ENCODE measurements around the gene POLR3GL.
A peak's percentile ranks its signal among the peaks of the same experiment; 100 is the strongest.
"Not testable (repeated sequence)": the region's sequence is repeated elsewhere in the genome, so short reads cannot be mapped to it uniquely, and the experiment has no call there.

POLR3GL gene

GRCh38 chr1:145964328-145965118, at the start of gene POLR3GL, which contains the start of gene ANKRD34A:
POLR3GL (plus strand) TSS chr1:145964690; CDS start chr1:145974866, 10,176 bp downstream.
ANKRD34A (minus strand) TSS chr1:145964575; CDS start chr1:145961759, 2,816 bp downstream.
- peak within 1 kb of the TSS; percentile 96 for H3K27ac ChIP-seq (ENCODE audit: low read depth, low read length)
- H3K27me3 ChIP-seq (ENCODE audit: control insufficient read depth in 1 of 2, insufficient read depth in 2 of 2, low read length in 2 of 2), result no peaks in the 10 kb centered on the region
- H3K4me3 ChIP-seq (ENCODE audit: low read depth in 1 of 2, low read length in 2 of 2), result peak within 1 kb of the TSS; percentile 34 to 89
- peak within 1 kb of the TSS; percentile 83 for H3K9ac ChIP-seq (ENCODE audit: low read length)
- H3K36me3 ChIP-seq (ENCODE audit: insufficient read depth, low read length), result no peaks in the 10 kb centered on the region
- H3K9me3 ChIP-seq (ENCODE audit: low read length), result no peaks in the 10 kb centered on the region
- H3K4me1 ChIP-seq (ENCODE audit: insufficient read depth, low read length), result peaks cover 28% of the 10 kb centered on the region

- Histone ChIP-seq H3K36me3 (ENCODE audit: insufficient read depth, low read length) (peaks cover 32% of the 10 kb centered on the region), H3K4me1 (ENCODE audit: insufficient read depth, low read length) (peaks cover 18% of the 10 kb centered on the region), H3K27ac (ENCODE audit: low read depth, low read length) (no peak overlapping the region), H3K4me3 (ENCODE audit: low read depth in 1 of 2, low read length in 2 of 2) (no peak overlapping the region), H3K27me3 (ENCODE audit: control insufficient read depth in 1 of 2, insufficient read depth in 2 of 2, low read length in 2 of 2) (no peaks in the 10 kb centered on the region), H3K9me3 (ENCODE audit: low read length) (no peaks in the 10 kb centered on the region), H3K9ac (ENCODE audit: low read length) (no peak overlapping the region)
Observed at GRCh38 chr1:145916745-145917144, 47.7 kb upstream of the POLR3GL start.

GRCh38 chr1:145917595-145917994, 46.9 kb upstream of the POLR3GL start:
- H3K4me3 ChIP-seq (ENCODE audit: low read depth in 1 of 2, low read length in 2 of 2), result peak overlapping the region; percentile 78 to 97
- H3K9me3 ChIP-seq (ENCODE audit: low read length), result no peaks in the 10 kb centered on the region
- peak overlapping the region; percentile 98 for H3K9ac ChIP-seq (ENCODE audit: low read length)
- H3K4me1 ChIP-seq (ENCODE audit: insufficient read depth, low read length), result peaks cover 18% of the 10 kb centered on the region
- H3K27ac ChIP-seq (ENCODE audit: low read depth, low read length), result peak overlapping the region; percentile 92
- peaks cover 27% of the 10 kb centered on the region for H3K36me3 ChIP-seq (ENCODE audit: insufficient read depth, low read length)
- H3K27me3 ChIP-seq (ENCODE audit: control insufficient read depth in 1 of 2, insufficient read depth in 2 of 2, low read length in 2 of 2), result no peaks in the 10 kb centered on the region

- peak within 1 kb of the TSS; percentile 78 to 97 for H3K4me3 ChIP-seq (ENCODE audit: low read depth in 1 of 2, low read length in 2 of 2)
- H3K9ac ChIP-seq (ENCODE audit: low read length), result peak within 1 kb of the TSS; percentile 98
- peaks cover 25% of the 10 kb centered on the region for H3K36me3 ChIP-seq (ENCODE audit: insufficient read depth, low read length)
- no peaks in the 10 kb centered on the region for H3K9me3 ChIP-seq (ENCODE audit: low read length)
- H3K27ac ChIP-seq (ENCODE audit: low read depth, low read length), result peak within 1 kb of the TSS; percentile 92
- no peaks in the 10 kb centered on the region for H3K27me3 ChIP-seq (ENCODE audit: control insufficient read depth in 1 of 2, insufficient read depth in 2 of 2, low read length in 2 of 2)
- H3K4me1 ChIP-seq (ENCODE audit: insufficient read depth, low read length), result peaks cover 18% of the 10 kb centered on the region
Observed at GRCh38 chr1:145918144-145918991, 46.1 kb upstream of the POLR3GL start, which contains the start of gene PEX11B. PEX11B (minus strand) TSS chr1:145918717; CDS start chr1:145918688, 29 bp downstream.

GRCh38 chr1:145918992-145919939, 45.2 kb upstream of the POLR3GL start:
- Histone ChIP-seq H3K27me3 (ENCODE audit: control insufficient read depth in 1 of 2, insufficient read depth in 2 of 2, low read length in 2 of 2) (no peaks in the 10 kb centered on the region), H3K4me1 (ENCODE audit: insufficient read depth, low read length) (peaks cover 18% of the 10 kb centered on the region), H3K9ac (ENCODE audit: low read length) (peak overlapping the region; percentile 98), H3K9me3 (ENCODE audit: low read length) (no peaks in the 10 kb centered on the region), H3K36me3 (ENCODE audit: insufficient read depth, low read length) (peaks cover 18% of the 10 kb centered on the region), H3K4me3 (ENCODE audit: low read depth in 1 of 2, low read length in 2 of 2) (peak overlapping the region; percentile 78 to 97), H3K27ac (ENCODE audit: low read depth, low read length) (peak overlapping the region; percentile 92)

GRCh38 chr1:145920297-145920696, 44.2 kb upstream of the POLR3GL start:
- not testable (repeated sequence) for H3K9ac ChIP-seq (ENCODE audit: low read length); H3K27me3 ChIP-seq (ENCODE audit: control insufficient read depth in 1 of 2, insufficient read depth in 2 of 2, low read length in 2 of 2); H3K4me3 ChIP-seq (ENCODE audit: low read depth in 1 of 2, low read length in 2 of 2); H3K27ac ChIP-seq (ENCODE audit: low read depth, low read length); H3K9me3 ChIP-seq (ENCODE audit: low read length)
- H3K36me3 ChIP-seq (ENCODE audit: insufficient read depth, low read length), result peaks cover 10% of the 10 kb centered on the region
- peaks cover 18% of the 10 kb centered on the region for H3K4me1 ChIP-seq (ENCODE audit: insufficient read depth, low read length)

GRCh38 chr1:145922266-145922665, 42.2 kb upstream of the POLR3GL start:
- Histone ChIP-seq H3K27me3 (ENCODE audit: control insufficient read depth in 1 of 2, insufficient read depth in 2 of 2, low read length in 2 of 2) (no peaks in the 10 kb centered on the region), H3K9ac (ENCODE audit: low read length) (no peak overlapping the region), H3K4me1 (ENCODE audit: insufficient read depth, low read length) (peaks cover 28% of the 10 kb centered on the region), H3K36me3 (ENCODE audit: insufficient read depth, low read length) (peaks cover 8% of the 10 kb centered on the region), H3K9me3 (ENCODE audit: low read length) (no peaks in the 10 kb centered on the region), H3K4me3 (ENCODE audit: low read depth in 1 of 2, low read length in 2 of 2) (no peak overlapping the region), H3K27ac (ENCODE audit: low read depth, low read length) (no peak overlapping the region)

- Histone ChIP-seq H3K27ac (ENCODE audit: low read depth, low read length) (peak overlapping the region; percentile 91), H3K9me3 (ENCODE audit: low read length) (no peaks in the 10 kb centered on the region), H3K36me3 (ENCODE audit: insufficient read depth, low read length) (peaks cover 8% of the 10 kb centered on the region), H3K9ac (ENCODE audit: low read length) (peak overlapping the region; percentile 78), H3K4me1 (ENCODE audit: insufficient read depth, low read length) (peaks cover 16% of the 10 kb centered on the region), H3K4me3 (ENCODE audit: low read depth in 1 of 2, low read length in 2 of 2) (peak overlapping the region; percentile 75 to 94), H3K27me3 (ENCODE audit: control insufficient read depth in 1 of 2, insufficient read depth in 2 of 2, low read length in 2 of 2) (no peaks in the 10 kb centered on the region)
Observed at GRCh38 chr1:145926686-145927062, 37.8 kb upstream of the POLR3GL start.

GRCh38 chr1:145927063-145927886, 37.2 kb upstream of the POLR3GL start, which contains the start of gene RBM8A:
RBM8A (minus strand) TSS chr1:145927484; CDS start chr1:145927426, 58 bp downstream.
- H3K27ac ChIP-seq (ENCODE audit: low read depth, low read length), result peak within 1 kb of the TSS; percentile 91
- peaks cover 16% of the 10 kb centered on the region for H3K4me1 ChIP-seq (ENCODE audit: insufficient read depth, low read length)
- H3K9me3 ChIP-seq (ENCODE audit: low read length), result no peaks in the 10 kb centered on the region
- peak within 1 kb of the TSS; percentile 78 for H3K9ac ChIP-seq (ENCODE audit: low read length)
- H3K4me3 ChIP-seq (ENCODE audit: low read depth in 1 of 2, low read length in 2 of 2), result peak within 1 kb of the TSS; percentile 75 to 94
- H3K27me3 ChIP-seq (ENCODE audit: control insufficient read depth in 1 of 2, insufficient read depth in 2 of 2, low read length in 2 of 2), result no peaks in the 10 kb centered on the region
- peaks cover 8% of the 10 kb centered on the region for H3K36me3 ChIP-seq (ENCODE audit: insufficient read depth, low read length)

Measured in muscle layer of colon (tissue), 2 donors.